ENCODE measurements around the gene CRIM1.

- TF ChIP-seq POLR2AphosphoS5 (IDR thresholded peaks at IDR 0.05), result no peak
- TF ChIP-seq CTCF (IDR thresholded peaks at IDR 0.05 in 8 of 11, conservative IDR thresholded peaks at IDR 0.05 in 3 of 11), result no peak
- TF ChIP-seq POLR2A (IDR thresholded peaks at IDR 0.05), result no peak
Measured at GRCh38 chr2:36387258-36387916, 31.8 kb downstream of the CRIM1 start.

Measured in spleen (tissue), 7 donors.